ENCODE results near the gene PCNX4.
A peak's percentile ranks its signal among the peaks of the same experiment; 100 is the strongest.

The PCNX4 gene

GRCh38 chr14:60151715-60152114 lies 60.0 kb downstream of the PCNX4 start:
- H3K36me3 ChIP-seq (ENCODE audit: control insufficient read depth, insufficient read depth, low read length): peaks cover 33% of the 10 kb centered on the region
- H3K4me1 ChIP-seq (ENCODE audit: control insufficient read depth, insufficient read depth, low read length, poor library complexity, severe bottlenecking): peaks cover 29% of the 10 kb centered on the region
- DNase-seq: peak; percentile 54 to 58 (median 56)
- H3K4me3 ChIP-seq (ENCODE audit: insufficient read depth, low read depth, low read length, poor library complexity, severe bottlenecking): no peak overlapping the region
- no peaks in the 10 kb centered on the region for H3K27me3 ChIP-seq (replicated peaks; ENCODE audit: control insufficient read depth, insufficient read depth, low read length, poor library complexity, severe bottlenecking)
- H3K27ac ChIP-seq (ENCODE audit: insufficient read depth, low read length, poor library complexity, severe bottlenecking): peak overlapping the region; percentile 67
- H3K9me3 ChIP-seq (ENCODE audit: control insufficient read depth, low read length): no peaks in the 10 kb centered on the region

- H3K27me3 ChIP-seq (replicated peaks; ENCODE audit: control insufficient read depth, insufficient read depth, low read length, poor library complexity, severe bottlenecking): no peaks in the 10 kb centered on the region
- H3K4me1 ChIP-seq (ENCODE audit: control insufficient read depth, insufficient read depth, low read length, poor library complexity, severe bottlenecking): peaks cover 29% of the 10 kb centered on the region
- no peaks in the 10 kb centered on the region for H3K9me3 ChIP-seq (ENCODE audit: control insufficient read depth, low read length)
- no peak for DNase-seq
- peaks cover 23% of the 10 kb centered on the region for H3K36me3 ChIP-seq (ENCODE audit: control insufficient read depth, insufficient read depth, low read length)
- peak overlapping the region; percentile 57 for H3K27ac ChIP-seq (ENCODE audit: insufficient read depth, low read length, poor library complexity, severe bottlenecking)
- H3K4me3 ChIP-seq (ENCODE audit: insufficient read depth, low read depth, low read length, poor library complexity, severe bottlenecking): no peak overlapping the region
Measured at GRCh38 chr14:60153991-60154390, 62.3 kb downstream of the PCNX4 start.

- no peaks in the 10 kb centered on the region for H3K9me3 ChIP-seq (ENCODE audit: control insufficient read depth, low read length)
- no peak for DNase-seq
- no peak overlapping the region for H3K4me3 ChIP-seq (ENCODE audit: insufficient read depth, low read depth, low read length, poor library complexity, severe bottlenecking)
- H3K27ac ChIP-seq (ENCODE audit: insufficient read depth, low read length, poor library complexity, severe bottlenecking): peak overlapping the region; percentile 57
- no peaks in the 10 kb centered on the region for H3K27me3 ChIP-seq (replicated peaks; ENCODE audit: control insufficient read depth, insufficient read depth, low read length, poor library complexity, severe bottlenecking)
- H3K4me1 ChIP-seq (ENCODE audit: control insufficient read depth, insufficient read depth, low read length, poor library complexity, severe bottlenecking): peaks cover 33% of the 10 kb centered on the region
- peaks cover 17% of the 10 kb centered on the region for H3K36me3 ChIP-seq (ENCODE audit: control insufficient read depth, insufficient read depth, low read length)
Measured at GRCh38 chr14:60154671-60155070, 62.9 kb downstream of the PCNX4 start.

- Histone ChIP-seq H3K27ac (ENCODE audit: insufficient read depth, low read length, poor library complexity, severe bottlenecking) (no peak overlapping the region), H3K4me1 (ENCODE audit: control insufficient read depth, insufficient read depth, low read length, poor library complexity, severe bottlenecking) (peaks cover 14% of the 10 kb centered on the region), H3K27me3 (replicated peaks; ENCODE audit: control insufficient read depth, insufficient read depth, low read length, poor library complexity, severe bottlenecking) (no peaks in the 10 kb centered on the region), H3K36me3 (ENCODE audit: control insufficient read depth, insufficient read depth, low read length) (peaks cover 5% of the 10 kb centered on the region), H3K9me3 (ENCODE audit: control insufficient read depth, low read length) (no peaks in the 10 kb centered on the region), H3K4me3 (ENCODE audit: insufficient read depth, low read depth, low read length, poor library complexity, severe bottlenecking) (no peak overlapping the region)
- no peak for DNase-seq
Measured at GRCh38 chr14:60160422-60160821, 68.7 kb downstream of the PCNX4 start.

- H3K4me3 ChIP-seq (ENCODE audit: insufficient read depth, low read depth, low read length, poor library complexity, severe bottlenecking): no peak overlapping the region
Measured at GRCh38 chr14:60161196-60162107, 69.7 kb downstream of the PCNX4 start.

GRCh38 chr14:60163693-60164092 lies 72.0 kb downstream of the PCNX4 start:
- Histone ChIP-seq H3K9me3 (ENCODE audit: control insufficient read depth, low read length) (no peaks in the 10 kb centered on the region), H3K27me3 (replicated peaks; ENCODE audit: control insufficient read depth, insufficient read depth, low read length, poor library complexity, severe bottlenecking) (no peaks in the 10 kb centered on the region), H3K36me3 (ENCODE audit: control insufficient read depth, insufficient read depth, low read length) (no peaks in the 10 kb centered on the region), H3K4me3 (ENCODE audit: insufficient read depth, low read depth, low read length, poor library complexity, severe bottlenecking) (no peak overlapping the region), H3K4me1 (ENCODE audit: control insufficient read depth, insufficient read depth, low read length, poor library complexity, severe bottlenecking) (peaks cover 23% of the 10 kb centered on the region), H3K27ac (ENCODE audit: insufficient read depth, low read length, poor library complexity, severe bottlenecking) (no peak overlapping the region)
- DNase-seq: no peak

More at GRCh38 chr14:60161196-60162107, 69.7 kb downstream of the PCNX4 start:
- peak overlapping the region; percentile 25 for H3K27ac ChIP-seq (ENCODE audit: insufficient read depth, low read length, poor library complexity, severe bottlenecking)
- H3K27me3 ChIP-seq (replicated peaks; ENCODE audit: control insufficient read depth, insufficient read depth, low read length, poor library complexity, severe bottlenecking): no peaks in the 10 kb centered on the region
- H3K9me3 ChIP-seq (ENCODE audit: control insufficient read depth, low read length): no peaks in the 10 kb centered on the region
- no peak for DNase-seq
- H3K36me3 ChIP-seq (ENCODE audit: control insufficient read depth, insufficient read depth, low read length): no peaks in the 10 kb centered on the region
- H3K4me1 ChIP-seq (ENCODE audit: control insufficient read depth, insufficient read depth, low read length, poor library complexity, severe bottlenecking): peaks cover 23% of the 10 kb centered on the region

- DNase-seq: no peak
- Histone ChIP-seq H3K27me3 (replicated peaks; ENCODE audit: control insufficient read depth, insufficient read depth, low read length, poor library complexity, severe bottlenecking) (no peaks in the 10 kb centered on the region), H3K9me3 (ENCODE audit: control insufficient read depth, low read length) (no peaks in the 10 kb centered on the region), H3K27ac (ENCODE audit: insufficient read depth, low read length, poor library complexity, severe bottlenecking) (peak overlapping the region; percentile 88), H3K4me1 (ENCODE audit: control insufficient read depth, insufficient read depth, low read length, poor library complexity, severe bottlenecking) (peaks cover 22% of the 10 kb centered on the region), H3K4me3 (ENCODE audit: insufficient read depth, low read depth, low read length, poor library complexity, severe bottlenecking) (peak overlapping the region; percentile 79), H3K36me3 (ENCODE audit: control insufficient read depth, insufficient read depth, low read length) (no peaks in the 10 kb centered on the region)
Measured at GRCh38 chr14:60164404-60164711, 72.6 kb downstream of the PCNX4 start.

- Histone ChIP-seq H3K9me3 (ENCODE audit: control insufficient read depth, low read length) (no peaks in the 10 kb centered on the region), H3K4me3 (ENCODE audit: insufficient read depth, low read depth, low read length, poor library complexity, severe bottlenecking) (peak within 1 kb of the TSS; percentile 79), H3K4me1 (ENCODE audit: control insufficient read depth, insufficient read depth, low read length, poor library complexity, severe bottlenecking) (peaks cover 19% of the 10 kb centered on the region), H3K27me3 (replicated peaks; ENCODE audit: control insufficient read depth, insufficient read depth, low read length, poor library complexity, severe bottlenecking) (no peaks in the 10 kb centered on the region), H3K36me3 (ENCODE audit: control insufficient read depth, insufficient read depth, low read length) (no peaks in the 10 kb centered on the region), H3K27ac (ENCODE audit: insufficient read depth, low read length, poor library complexity, severe bottlenecking) (peak within 1 kb of the TSS; percentile 88)
- peak; percentile 40 to 59 (median 51) for DNase-seq
Measured at GRCh38 chr14:60164712-60165546, 73.2 kb downstream of the PCNX4 start, which contains the start of gene DHRS7. Gene DHRS7 (minus strand): TSS chr14:60165398. CDS start chr14:60165309, 89 bp downstream.

GRCh38 chr14:60165547-60165876 lies 73.8 kb downstream of the PCNX4 start:
- Histone ChIP-seq H3K9me3 (ENCODE audit: control insufficient read depth, low read length) (no peaks in the 10 kb centered on the region), H3K4me3 (ENCODE audit: insufficient read depth, low read depth, low read length, poor library complexity, severe bottlenecking) (peak overlapping the region; percentile 79), H3K4me1 (ENCODE audit: control insufficient read depth, insufficient read depth, low read length, poor library complexity, severe bottlenecking) (peaks cover 19% of the 10 kb centered on the region), H3K27me3 (replicated peaks; ENCODE audit: control insufficient read depth, insufficient read depth, low read length, poor library complexity, severe bottlenecking) (no peaks in the 10 kb centered on the region), H3K36me3 (ENCODE audit: control insufficient read depth, insufficient read depth, low read length) (no peaks in the 10 kb centered on the region), H3K27ac (ENCODE audit: insufficient read depth, low read length, poor library complexity, severe bottlenecking) (peak overlapping the region; percentile 88)
- DNase-seq: no peak

GRCh38 chr14:60166142-60166541 lies 74.4 kb downstream of the PCNX4 start:
- H3K9me3 ChIP-seq (ENCODE audit: control insufficient read depth, low read length): no peaks in the 10 kb centered on the region
- H3K4me1 ChIP-seq (ENCODE audit: control insufficient read depth, insufficient read depth, low read length, poor library complexity, severe bottlenecking): peaks cover 19% of the 10 kb centered on the region
- DNase-seq: no peak
- H3K27ac ChIP-seq (ENCODE audit: insufficient read depth, low read length, poor library complexity, severe bottlenecking): peak overlapping the region; percentile 88
- H3K36me3 ChIP-seq (ENCODE audit: control insufficient read depth, insufficient read depth, low read length): no peaks in the 10 kb centered on the region
- H3K27me3 ChIP-seq (replicated peaks; ENCODE audit: control insufficient read depth, insufficient read depth, low read length, poor library complexity, severe bottlenecking): no peaks in the 10 kb centered on the region
- H3K4me3 ChIP-seq (ENCODE audit: insufficient read depth, low read depth, low read length, poor library complexity, severe bottlenecking): no peak overlapping the region
